ENCODE measurements around the gene EYA3.

- TF ChIP-seq CTCF (IDR thresholded peaks at IDR 0.05; ENCODE audit: low read depth, low read length) (no peak), MAX (IDR thresholded peaks at IDR 0.05; ENCODE audit: low read depth, low read length) (no peak), POLR2A (IDR thresholded peaks at IDR 0.05; ENCODE audit: extremely low read depth, insufficient read length) (no peak)
These were observed 61.2 kb downstream of the EYA3 start for GRCh38 chr1:28027238-28027637.
